Activated naive CD4-positive, alpha-beta T cell treated with anti-CD3 and anti-CD28 coated beads, Interleukin-2, amount 50 U/mL, for 24 hours (primary cell): ENCODE data around the gene SLCO1C1.

ENCODE experiments used
- H3K27ac Mint-ChIP-seq: one replicate; pipeline ENCODE4 v1.8.0; 2021; ENCODE audit warnings: mild to moderate bottlenecking, mixed read lengths
- H3K27me3 Mint-ChIP-seq: one replicate; pipeline ENCODE4 v1.8.0; 2021; ENCODE audit warnings: mixed read lengths
- H3K36me3 Mint-ChIP-seq: one replicate; pipeline ENCODE4 v1.8.0; 2021; ENCODE audit warnings: mixed read lengths
- H3K4me1 Mint-ChIP-seq: one replicate; pipeline ENCODE4 v1.8.0; 2021; ENCODE audit warnings: mixed read lengths
- H3K4me3 Mint-ChIP-seq: one replicate; pipeline ENCODE4 v1.8.0; 2021; ENCODE audit warnings: mild to moderate bottlenecking, mixed read lengths
- H3K9me3 Mint-ChIP-seq: one replicate; pipeline ENCODE4 v1.8.0; 2021; ENCODE audit warnings: mixed read lengths

Gene SLCO1C1, protein sequence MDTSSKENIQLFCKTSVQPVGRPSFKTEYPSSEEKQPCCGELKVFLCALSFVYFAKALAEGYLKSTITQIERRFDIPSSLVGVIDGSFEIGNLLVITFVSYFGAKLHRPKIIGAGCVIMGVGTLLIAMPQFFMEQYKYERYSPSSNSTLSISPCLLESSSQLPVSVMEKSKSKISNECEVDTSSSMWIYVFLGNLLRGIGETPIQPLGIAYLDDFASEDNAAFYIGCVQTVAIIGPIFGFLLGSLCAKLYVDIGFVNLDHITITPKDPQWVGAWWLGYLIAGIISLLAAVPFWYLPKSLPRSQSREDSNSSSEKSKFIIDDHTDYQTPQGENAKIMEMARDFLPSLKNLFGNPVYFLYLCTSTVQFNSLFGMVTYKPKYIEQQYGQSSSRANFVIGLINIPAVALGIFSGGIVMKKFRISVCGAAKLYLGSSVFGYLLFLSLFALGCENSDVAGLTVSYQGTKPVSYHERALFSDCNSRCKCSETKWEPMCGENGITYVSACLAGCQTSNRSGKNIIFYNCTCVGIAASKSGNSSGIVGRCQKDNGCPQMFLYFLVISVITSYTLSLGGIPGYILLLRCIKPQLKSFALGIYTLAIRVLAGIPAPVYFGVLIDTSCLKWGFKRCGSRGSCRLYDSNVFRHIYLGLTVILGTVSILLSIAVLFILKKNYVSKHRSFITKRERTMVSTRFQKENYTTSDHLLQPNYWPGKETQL

DNA sequence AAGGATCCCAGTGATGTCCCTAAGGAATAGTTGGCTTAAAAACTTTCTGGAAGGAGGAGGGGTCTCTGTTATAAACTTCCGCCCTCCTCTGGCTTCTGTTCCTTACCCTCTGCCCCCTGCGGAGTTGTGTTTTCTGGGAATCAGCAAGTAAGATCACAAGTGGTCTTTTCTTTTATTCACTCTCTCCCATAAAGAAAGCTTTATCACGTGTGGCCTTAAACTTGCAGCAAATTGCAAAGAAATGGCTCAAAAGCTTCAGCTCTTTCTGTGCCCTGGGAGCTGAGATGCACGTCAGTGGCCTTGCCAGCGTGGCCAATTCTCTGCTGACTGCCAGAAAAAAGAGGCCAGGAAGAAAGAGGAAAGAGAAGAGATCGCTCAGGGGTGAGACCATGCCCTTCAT lies at the start of gene SLCO1C1:
Gene SLCO1C1 (plus strand): TSS at position 101 of the 400 bp plus-strand sequence. CDS start 4,245 bp downstream, outside the sequence.
- H3K27ac Mint-ChIP-seq, result no peak within 1 kb of the TSS
- H3K4me3 Mint-ChIP-seq, result no peak within 1 kb of the TSS

DNA sequence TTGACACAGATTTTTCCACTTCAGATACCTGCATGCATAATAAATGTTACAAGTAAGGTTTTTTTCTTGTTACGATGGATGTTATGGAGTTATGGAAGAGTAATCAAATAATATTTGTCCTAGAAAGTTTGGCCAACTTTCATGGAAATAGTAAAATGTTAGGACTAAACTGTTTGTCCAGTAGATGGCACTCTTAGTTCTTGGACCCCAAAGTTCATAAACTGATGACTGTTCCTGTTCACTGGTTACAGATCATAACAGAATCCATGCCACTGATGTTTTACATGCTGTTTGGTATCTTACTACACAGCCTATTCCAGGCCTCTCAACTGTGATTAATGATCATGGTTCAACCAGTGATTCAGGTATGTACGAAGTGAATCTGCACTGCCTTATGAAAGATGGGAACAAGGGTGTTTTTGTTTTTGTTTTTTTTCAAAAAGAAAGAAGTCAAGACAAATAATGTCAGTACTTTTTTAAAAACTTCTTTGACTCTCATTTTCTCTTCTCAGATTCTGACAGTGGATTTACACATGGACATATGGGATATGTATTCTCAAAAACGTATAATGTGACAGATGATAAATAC lies 48.8 kb upstream of the SLCO1C1 start:
- no peak overlapping the region for H3K27ac Mint-ChIP-seq
- H3K27me3 Mint-ChIP-seq, result no peaks in the 10 kb centered on the region
- H3K4me3 Mint-ChIP-seq, result no peak overlapping the region
- no peaks in the 10 kb centered on the region for H3K4me1 Mint-ChIP-seq
- no peaks in the 10 kb centered on the region for H3K9me3 Mint-ChIP-seq
- no peaks in the 10 kb centered on the region for H3K36me3 Mint-ChIP-seq

More for the DNA sequence above, at the start of gene SLCO1C1:
- Mint-ChIP-seq H3K36me3 (no peaks in the 10 kb centered on the region), H3K9me3 (no peaks in the 10 kb centered on the region), H3K4me1 (no peaks in the 10 kb centered on the region), H3K27me3 (no peaks in the 10 kb centered on the region)

DNA sequence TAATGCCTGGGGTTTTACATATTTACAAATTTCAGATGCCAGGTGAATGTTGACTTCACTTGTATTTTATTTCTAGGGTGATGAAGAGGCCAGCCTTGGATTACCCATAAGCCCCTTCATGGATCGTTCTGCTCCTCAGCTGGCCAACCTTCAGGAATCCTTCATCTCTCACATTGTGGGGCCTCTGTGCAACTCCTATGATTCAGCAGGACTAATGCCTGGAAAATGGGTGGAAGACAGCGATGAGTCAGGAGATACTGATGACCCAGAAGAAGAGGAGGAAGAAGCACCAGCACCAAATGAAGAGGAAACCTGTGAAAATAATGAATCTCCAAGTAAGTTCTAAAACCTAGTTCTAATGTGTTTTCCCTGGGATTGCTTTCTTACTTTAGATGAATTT lies 41.3 kb upstream of the SLCO1C1 start:
- no peaks in the 10 kb centered on the region for H3K9me3 Mint-ChIP-seq
- H3K36me3 Mint-ChIP-seq, result no peaks in the 10 kb centered on the region

DNA sequence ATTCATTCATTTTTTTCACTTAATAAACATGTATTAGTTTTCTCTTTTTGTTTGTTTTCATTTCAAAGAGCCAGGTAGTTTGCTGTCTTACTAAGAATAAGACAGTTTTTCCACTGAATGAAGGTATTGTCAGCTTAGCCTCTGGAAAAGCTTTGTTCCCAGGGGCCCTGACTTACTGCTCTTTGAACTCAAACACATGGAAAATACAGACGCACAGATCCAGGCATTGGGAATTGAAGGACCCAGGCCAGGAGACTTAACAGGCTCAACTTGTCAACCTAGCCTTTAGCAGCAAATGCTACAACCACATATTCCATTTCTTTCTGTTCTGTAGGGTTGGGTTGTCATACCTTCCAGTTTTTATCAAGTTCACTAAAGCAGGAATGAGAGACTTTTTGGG lies 38.5 kb upstream of the SLCO1C1 start:
- Mint-ChIP-seq H3K27ac (no peak overlapping the region), H3K36me3 (no peaks in the 10 kb centered on the region), H3K27me3 (no peaks in the 10 kb centered on the region), H3K4me3 (no peak overlapping the region), H3K4me1 (no peaks in the 10 kb centered on the region), H3K9me3 (peaks cover 11% of the 10 kb centered on the region)

More for the DNA sequence above, 41.3 kb upstream of the SLCO1C1 start:
- H3K4me1 Mint-ChIP-seq, result no peaks in the 10 kb centered on the region
- H3K27me3 Mint-ChIP-seq, result no peaks in the 10 kb centered on the region
- H3K4me3 Mint-ChIP-seq, result no peak overlapping the region
- H3K27ac Mint-ChIP-seq, result no peak overlapping the region

DNA sequence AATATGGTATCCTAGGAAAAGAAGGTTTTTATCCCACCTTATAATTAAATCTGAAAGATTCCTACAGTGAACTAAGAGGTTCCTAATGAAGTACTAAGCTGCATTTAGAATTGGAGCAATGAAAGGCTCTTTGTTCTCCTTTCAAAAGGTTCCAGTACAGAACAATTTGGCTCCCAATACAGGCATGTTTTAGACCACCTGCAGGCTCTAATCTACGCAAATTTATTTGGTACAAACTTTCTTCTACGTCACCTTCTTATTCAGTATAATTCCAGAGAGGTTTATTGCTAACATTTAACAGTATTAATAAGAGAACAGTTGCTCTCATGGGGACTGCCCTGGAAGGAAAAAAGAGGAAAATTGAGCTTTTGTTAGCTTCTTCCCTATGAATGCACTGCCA lies 37.6 kb upstream of the SLCO1C1 start:
- Mint-ChIP-seq H3K9me3 (peaks cover 11% of the 10 kb centered on the region), H3K4me3 (no peak overlapping the region), H3K27ac (no peak overlapping the region), H3K4me1 (no peaks in the 10 kb centered on the region), H3K36me3 (no peaks in the 10 kb centered on the region), H3K27me3 (no peaks in the 10 kb centered on the region)

DNA sequence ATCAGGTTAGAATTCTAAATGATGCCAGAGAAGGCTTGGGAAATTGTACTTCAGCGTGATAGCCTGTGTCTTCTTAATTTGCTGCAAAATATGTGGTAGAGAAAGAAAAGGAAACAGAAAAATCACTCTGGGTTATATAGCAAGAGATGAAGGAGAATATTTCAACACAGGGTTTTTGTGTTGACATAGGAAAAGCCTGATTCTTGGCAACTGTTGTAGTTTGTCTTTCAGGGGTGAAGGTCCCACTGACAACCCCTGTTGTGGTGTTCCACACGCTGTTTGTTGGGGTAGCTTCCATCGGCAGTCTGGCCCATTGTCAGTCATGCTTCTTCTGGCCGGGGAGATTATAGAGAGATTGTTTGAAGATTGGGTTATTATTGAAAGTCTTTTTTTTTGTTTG lies 13.8 kb upstream of the SLCO1C1 start:
- H3K9me3 Mint-ChIP-seq, result no peaks in the 10 kb centered on the region
- no peak overlapping the region for H3K4me3 Mint-ChIP-seq
- H3K27ac Mint-ChIP-seq, result no peak overlapping the region
- no peaks in the 10 kb centered on the region for H3K27me3 Mint-ChIP-seq
- no peaks in the 10 kb centered on the region for H3K36me3 Mint-ChIP-seq
- no peaks in the 10 kb centered on the region for H3K4me1 Mint-ChIP-seq

DNA sequence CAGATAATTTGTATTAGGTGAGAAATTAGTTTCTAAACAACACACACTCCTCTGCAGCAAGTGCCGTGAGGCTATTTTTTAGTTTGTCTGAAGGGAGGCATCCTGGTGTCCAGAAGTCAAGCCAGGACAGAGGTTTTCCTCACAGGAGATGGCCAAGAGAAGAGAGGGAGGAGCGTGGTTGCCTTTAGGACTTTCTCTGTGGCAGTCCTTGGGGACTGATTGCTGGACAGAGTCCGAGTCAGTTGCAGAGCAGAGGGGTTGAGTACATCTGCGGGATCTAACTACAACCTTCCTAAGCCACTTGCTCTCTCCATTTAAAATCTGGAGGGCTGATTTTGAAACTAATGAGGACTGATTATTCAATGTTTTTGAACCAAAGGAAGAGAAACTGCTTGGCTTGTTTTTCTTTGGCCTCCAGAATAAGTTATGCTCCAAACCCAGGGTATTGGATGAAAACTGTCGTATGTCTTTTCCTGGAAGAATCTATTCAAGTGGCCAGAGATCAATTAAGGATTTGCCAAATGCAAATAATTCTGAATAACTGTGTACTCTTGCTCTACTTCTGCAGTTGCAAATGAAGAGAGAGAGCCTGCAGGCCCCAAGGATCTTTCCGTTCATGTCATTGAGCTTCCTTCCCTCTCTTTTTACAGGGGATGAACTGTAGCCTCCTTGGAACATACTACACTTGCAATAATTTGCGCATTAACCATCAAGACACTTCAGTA lies 1.2 kb downstream of the SLCO1C1 start:
- Mint-ChIP-seq H3K36me3 (no peaks in the 10 kb centered on the region), H3K27me3 (no peaks in the 10 kb centered on the region), H3K4me3 (no peak overlapping the region), H3K27ac (no peak overlapping the region), H3K9me3 (no peaks in the 10 kb centered on the region), H3K4me1 (no peaks in the 10 kb centered on the region)

DNA sequence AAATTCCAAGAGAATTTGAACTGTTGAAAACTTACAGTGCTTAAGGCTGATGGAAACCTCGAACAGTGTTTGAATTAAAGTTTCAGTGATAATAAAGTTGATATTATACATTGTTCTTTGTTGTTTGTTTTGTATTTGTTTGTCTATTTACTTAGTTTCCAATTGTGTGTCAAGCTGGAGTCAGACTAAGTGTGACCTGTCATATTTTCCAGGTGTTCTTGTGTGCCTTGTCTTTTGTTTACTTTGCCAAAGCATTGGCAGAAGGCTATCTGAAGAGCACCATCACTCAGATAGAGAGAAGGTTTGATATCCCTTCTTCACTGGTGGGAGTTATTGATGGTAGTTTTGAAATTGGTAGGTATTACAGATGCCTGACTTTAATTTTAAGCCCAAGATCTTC lies 6.0 kb downstream of the SLCO1C1 start:
- Mint-ChIP-seq H3K4me3 (no peak overlapping the region), H3K27me3 (no peaks in the 10 kb centered on the region), H3K4me1 (no peaks in the 10 kb centered on the region), H3K9me3 (no peaks in the 10 kb centered on the region), H3K36me3 (no peaks in the 10 kb centered on the region), H3K27ac (no peak overlapping the region)

DNA sequence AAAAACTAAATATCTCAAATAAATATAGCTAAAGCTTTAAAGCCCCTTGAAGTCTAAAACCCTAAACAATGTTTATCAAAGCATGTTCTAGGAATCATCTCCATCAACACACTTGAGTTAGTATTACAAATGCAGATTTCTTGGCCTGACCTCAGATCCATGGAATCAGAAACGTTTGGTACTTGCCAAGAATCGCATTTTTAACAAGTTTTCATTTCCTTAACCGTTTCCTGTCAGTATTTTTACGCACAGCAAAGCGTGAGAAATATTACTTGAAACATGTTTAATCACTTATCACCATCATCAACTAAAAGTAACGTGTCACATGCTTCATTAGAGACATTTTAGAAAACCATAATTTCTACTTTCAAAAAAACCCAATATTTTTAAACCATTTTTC lies 9.7 kb downstream of the SLCO1C1 start:
- H3K36me3 Mint-ChIP-seq, result no peaks in the 10 kb centered on the region
- no peaks in the 10 kb centered on the region for H3K4me1 Mint-ChIP-seq

DNA sequence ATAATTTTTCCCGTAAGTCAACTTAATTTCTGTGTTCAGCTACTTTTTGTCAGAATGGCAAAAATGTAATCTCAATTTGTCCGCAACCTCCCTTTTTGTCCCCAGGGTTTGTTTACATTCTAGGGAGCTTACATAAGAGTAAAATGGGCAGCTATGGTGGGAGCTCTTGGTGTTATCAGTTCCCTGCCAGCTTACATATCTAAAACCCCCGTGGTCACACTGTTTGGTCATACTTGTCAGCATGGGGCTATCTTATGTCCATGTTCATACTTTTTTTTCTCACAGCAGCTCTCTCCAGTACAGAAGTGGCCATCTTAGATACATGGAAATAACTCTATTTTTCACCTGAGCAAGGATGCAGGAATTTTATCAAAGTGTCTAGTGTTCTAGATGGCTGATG lies 16.7 kb downstream of the SLCO1C1 start:
- H3K27me3 Mint-ChIP-seq, result no peaks in the 10 kb centered on the region
- H3K4me1 Mint-ChIP-seq, result no peaks in the 10 kb centered on the region
- no peaks in the 10 kb centered on the region for H3K36me3 Mint-ChIP-seq

More for the DNA sequence above, 9.7 kb downstream of the SLCO1C1 start:
- Mint-ChIP-seq H3K27ac (no peak overlapping the region), H3K27me3 (no peaks in the 10 kb centered on the region), H3K9me3 (no peaks in the 10 kb centered on the region), H3K4me3 (no peak overlapping the region)

DNA sequence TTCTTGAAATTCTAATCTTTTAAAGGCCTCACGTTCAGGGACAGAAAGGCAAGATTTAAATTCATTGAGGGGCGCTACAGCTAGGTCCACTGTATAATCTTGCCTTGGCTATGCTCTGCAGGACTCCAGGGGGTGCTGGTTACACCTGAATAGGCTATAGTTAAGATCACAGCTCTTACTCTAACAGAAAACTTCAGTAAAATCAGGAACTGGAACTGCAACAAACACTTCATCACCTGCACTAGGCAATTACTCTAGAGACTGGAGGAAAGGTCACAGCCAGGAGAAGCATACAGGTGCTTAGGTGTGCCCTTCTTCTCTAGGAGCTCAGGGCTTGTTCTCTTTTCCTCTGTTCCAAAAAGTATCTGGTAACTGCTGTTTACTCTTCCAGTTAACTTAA lies 20.9 kb downstream of the SLCO1C1 start:
- Mint-ChIP-seq H3K27ac (no peak overlapping the region), H3K27me3 (no peaks in the 10 kb centered on the region), H3K9me3 (no peaks in the 10 kb centered on the region), H3K4me3 (no peak overlapping the region), H3K4me1 (no peaks in the 10 kb centered on the region), H3K36me3 (no peaks in the 10 kb centered on the region)

More for the DNA sequence above, 16.7 kb downstream of the SLCO1C1 start:
- Mint-ChIP-seq H3K27ac (no peak overlapping the region), H3K9me3 (no peaks in the 10 kb centered on the region), H3K4me3 (no peak overlapping the region)

DNA sequence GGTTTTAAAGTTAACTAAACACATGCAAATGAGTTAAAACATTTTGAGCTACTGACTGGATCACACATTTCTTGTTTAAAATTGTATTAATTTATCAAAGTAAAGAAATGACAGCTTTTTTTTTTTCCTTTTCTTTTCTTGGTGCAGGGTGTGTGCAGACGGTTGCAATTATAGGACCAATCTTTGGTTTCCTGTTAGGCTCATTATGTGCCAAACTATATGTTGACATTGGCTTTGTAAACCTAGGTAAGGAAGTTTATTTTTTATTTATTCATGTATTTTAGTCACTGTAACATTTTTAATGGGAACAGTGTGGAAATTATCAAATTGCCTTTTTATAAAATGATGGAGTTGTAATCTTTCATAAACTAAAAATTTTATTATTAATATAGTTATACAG lies 21.9 kb downstream of the SLCO1C1 start:
- H3K9me3 Mint-ChIP-seq, result no peaks in the 10 kb centered on the region
- no peaks in the 10 kb centered on the region for H3K36me3 Mint-ChIP-seq

DNA sequence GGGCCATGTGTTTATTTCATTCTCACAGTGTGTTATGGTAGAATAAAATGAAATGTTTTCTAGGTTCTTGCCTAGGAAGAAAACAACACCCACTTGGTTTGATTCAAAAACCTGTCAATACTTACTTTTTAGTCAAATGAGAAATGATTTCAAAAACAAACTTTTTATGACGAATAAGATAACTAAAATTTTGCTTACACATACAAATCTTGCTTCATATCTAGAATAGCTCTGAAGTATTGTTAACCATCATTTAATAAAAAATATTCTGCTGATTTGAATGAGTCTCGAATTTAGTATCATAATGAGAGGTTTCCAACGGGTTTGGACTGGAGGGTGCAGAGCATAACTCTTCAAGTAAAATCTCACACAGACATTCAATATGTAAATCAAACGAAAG lies 23.2 kb downstream of the SLCO1C1 start:
- H3K4me3 Mint-ChIP-seq, result no peak overlapping the region
- no peaks in the 10 kb centered on the region for H3K4me1 Mint-ChIP-seq
- no peaks in the 10 kb centered on the region for H3K27me3 Mint-ChIP-seq
- no peaks in the 10 kb centered on the region for H3K9me3 Mint-ChIP-seq
- no peaks in the 10 kb centered on the region for H3K36me3 Mint-ChIP-seq
- H3K27ac Mint-ChIP-seq, result no peak overlapping the region

More for the DNA sequence above, 21.9 kb downstream of the SLCO1C1 start:
- Mint-ChIP-seq H3K4me1 (no peaks in the 10 kb centered on the region), H3K4me3 (no peak overlapping the region), H3K27me3 (no peaks in the 10 kb centered on the region), H3K27ac (no peak overlapping the region)

DNA sequence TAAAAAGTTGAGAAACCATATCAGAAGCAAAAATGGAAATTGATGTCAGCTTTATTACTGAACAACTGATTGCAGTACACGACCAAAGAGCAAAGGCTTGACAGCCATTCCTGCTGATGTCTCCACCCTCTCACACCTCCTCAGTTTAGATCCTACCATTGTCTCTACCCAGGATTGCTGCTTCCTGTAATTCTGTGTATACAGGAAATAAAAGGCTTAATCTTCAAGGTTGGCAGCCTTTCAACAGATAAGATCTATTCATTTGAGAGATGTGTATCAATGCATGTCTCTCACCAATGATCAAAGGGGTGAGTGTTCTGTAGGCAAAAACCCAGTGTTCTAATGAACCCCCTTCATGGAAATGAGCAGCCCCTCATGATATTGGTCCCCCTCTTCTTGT lies 27.0 kb downstream of the SLCO1C1 start:
- H3K9me3 Mint-ChIP-seq, result no peaks in the 10 kb centered on the region
- no peak overlapping the region for H3K4me3 Mint-ChIP-seq
- no peak overlapping the region for H3K27ac Mint-ChIP-seq
- no peaks in the 10 kb centered on the region for H3K36me3 Mint-ChIP-seq
- no peaks in the 10 kb centered on the region for H3K27me3 Mint-ChIP-seq
- no peaks in the 10 kb centered on the region for H3K4me1 Mint-ChIP-seq

DNA sequence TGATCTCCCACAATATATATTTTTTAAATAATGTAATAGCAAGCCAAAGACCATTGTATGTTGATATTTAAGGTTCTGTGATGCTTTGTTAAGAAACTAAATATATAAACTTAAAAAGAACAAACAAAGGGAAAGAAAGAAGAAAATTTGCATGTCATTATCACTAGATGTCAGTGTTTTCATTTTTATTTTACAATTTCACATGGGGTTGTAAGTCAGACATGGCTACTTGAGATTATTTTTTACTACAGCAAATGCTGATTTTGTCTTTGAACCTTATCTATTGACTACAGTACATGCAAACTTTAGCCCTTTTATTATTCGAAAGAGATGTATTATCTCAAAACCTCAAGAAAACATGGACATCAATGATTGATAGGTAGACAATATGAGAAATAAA lies 36.1 kb downstream of the SLCO1C1 start:
- H3K4me3 Mint-ChIP-seq, result no peak overlapping the region
- no peaks in the 10 kb centered on the region for H3K36me3 Mint-ChIP-seq
- no peak overlapping the region for H3K27ac Mint-ChIP-seq
- H3K27me3 Mint-ChIP-seq, result no peaks in the 10 kb centered on the region
- H3K9me3 Mint-ChIP-seq, result peaks cover 5% of the 10 kb centered on the region
- no peaks in the 10 kb centered on the region for H3K4me1 Mint-ChIP-seq
